A673 (cell line): ENCODE results near the gene MBD3. TPM values are rescaled to one million over a fixed set of nuclear protein-coding genes. Genes with fewer than 3 reads are reported as not detected.

Experiments used
- BruUV-seq: library from RNA; stranded (reverse); fragments of 400-500 nt; replicated peaks from 2 replicates; lab custom pipeline; 2021; lab: Mats Ljungman, UMichigan
- CTCF ChIA-PET: fragments of 300-600 bp; sonication (Branson Sonifier 250); formaldehyde crosslinking; loops from one replicate; lab custom pipeline; 2022; ENCODE audit warnings: antibody characterized with exemption; lab: Charles Lee
- POLR2A ChIA-PET: fragments of 300-600 bp; sonication (Branson Sonifier 250); formaldehyde crosslinking; loops from one replicate; lab custom pipeline; 2022; ENCODE audit warnings: antibody characterized with exemption; ENCODE audit not compliant: low non-redundant PET; lab: Charles Lee
- DNase-seq: peaks from one replicate; pipeline ENCODE4 v3.0.0-alpha.2; 2015; ENCODE audit warnings: low spot score
- H3K27ac ChIP-seq: fragments of 200-600 bp; sonication (generic); 2 replicates; pipeline ENCODE4 v1.5.1; 2016; ENCODE audit warnings: mixed run types, low read depth, mild to moderate bottlenecking, mixed read lengths, antibody characterized with exemption, low read length; ENCODE audit not compliant: poor library complexity, severe bottlenecking
- H3K27me3 ChIP-seq: fragments of 200-600 bp; sonication (generic); replicated peaks from 2 replicates; pipeline ENCODE4 v1.6.1; 2017; ENCODE audit warnings: mixed run types, low read depth, mild to moderate bottlenecking, mixed read lengths, antibody characterized with exemption, low read length; ENCODE audit not compliant: insufficient read depth, poor library complexity
- H3K36me3 ChIP-seq: fragments of 200-600 bp; sonication (generic); 2 replicates; pipeline ENCODE4 v1.6.1; 2016; ENCODE audit warnings: mixed run types, mild to moderate bottlenecking, mixed read lengths, antibody characterized with exemption, low read length; ENCODE audit not compliant: insufficient read depth, poor library complexity, severe bottlenecking
- H3K4me1 ChIP-seq: fragments of 200-600 bp; sonication (generic); 2 replicates; pipeline ENCODE4 v1.6.1; 2017; ENCODE audit warnings: mixed run types, mild to moderate bottlenecking, mixed read lengths, antibody characterized with exemption, low read length; ENCODE audit not compliant: insufficient read depth, poor library complexity, severe bottlenecking
- H3K4me3 ChIP-seq: fragments of 200-600 bp; sonication (generic); 2 replicates; pipeline ENCODE4 v1.5.1; 2016; ENCODE audit warnings: low read depth, mixed run types, mild to moderate bottlenecking, mixed read lengths, low read length; ENCODE audit not compliant: poor library complexity, severe bottlenecking
- H3K9me3 ChIP-seq: fragments of 200-600 bp; sonication (generic); 2 replicates; pipeline ENCODE4 v1.6.1; 2016; ENCODE audit warnings: mixed run types, low read depth, mild to moderate bottlenecking, mixed read lengths, antibody characterized with exemption, low read length; ENCODE audit not compliant: poor library complexity, severe bottlenecking
- EZH2 ChIP-seq: fragments of 200-600 bp; sonication (generic); IDR thresholded peaks from 2 replicates; pipeline ENCODE4 v1.6.1; 2017; ENCODE audit warnings: borderline replicate concordance, low read depth, mild to moderate bottlenecking, mixed read lengths, antibody characterized with exemption, low read length; ENCODE audit not compliant: poor library complexity, severe bottlenecking
- intact Hi-C: fragments of 100-400 bp; cut with micrococcal nuclease; formaldehyde crosslinking; loops from one replicate; pipeline ENCODE4 v1.10.0; 2022; ENCODE audit not compliant: unreplicated experiment
- total RNA-seq: library from RNA; stranded (reverse); gene quantifications from 2 replicates; pipeline ENCODE4 v1.2.3, GENCODE V29; 2021
- TF ChIP-seq, protein P1 (sequence below): fragments of 300-800, 200-600 bp; sonication (generic); conservative IDR thresholded peaks from 2 replicates; pipeline ENCODE4 v1.5.1; 2017; ENCODE audit warnings: low read depth, mild to moderate bottlenecking, antibody characterized with exemption, low read length, moderate library complexity, mixed read lengths

MBD3 gene
- total RNA-seq, 1 experiment from 2014 or later, result 138 TPM

DNA sequence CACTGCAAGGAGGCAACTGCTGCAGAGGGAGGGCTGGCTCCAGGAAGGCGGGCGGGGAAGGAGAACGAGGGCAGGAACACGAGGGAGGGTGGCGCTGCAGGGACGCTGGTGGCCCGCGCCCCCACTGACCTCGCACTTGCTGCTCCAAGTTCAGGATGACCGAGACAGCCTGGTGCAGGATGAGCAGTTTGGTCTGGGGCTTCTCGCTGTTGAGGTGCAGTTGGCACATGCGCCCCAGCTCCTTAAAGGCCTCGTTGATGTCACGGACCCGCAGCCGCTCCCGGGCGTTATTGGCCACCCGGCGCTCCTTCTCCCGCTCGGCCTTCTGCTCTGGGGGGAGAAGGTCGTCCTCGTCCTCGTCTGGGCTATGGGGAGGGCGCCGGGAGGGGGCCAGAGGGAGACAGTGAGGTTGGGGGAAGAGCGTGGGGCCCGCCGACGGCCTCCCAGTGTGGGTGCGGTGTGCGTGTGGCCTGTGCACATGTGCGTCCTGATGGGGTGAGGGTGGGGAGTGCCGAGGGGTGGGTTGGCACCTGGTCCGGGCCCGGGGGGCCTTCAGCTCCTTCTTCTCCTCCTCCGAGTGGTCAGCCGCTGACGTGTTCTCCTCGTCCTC is 22.6 kb upstream of the MBD3 start:
- intact Hi-C loops, result no loop called here
- Histone ChIP-seq H3K27ac (no peak overlapping the region), H3K27me3 (no peaks in the 10 kb centered on the region), H3K9me3 (no peaks in the 10 kb centered on the region), H3K4me3 (no peak overlapping the region), H3K36me3 (peaks cover 90% of the 10 kb centered on the region), H3K4me1 (no peaks in the 10 kb centered on the region)
- TF ChIP-seq EZH2, result no peak
- TF ChIP-seq, protein P1, sequence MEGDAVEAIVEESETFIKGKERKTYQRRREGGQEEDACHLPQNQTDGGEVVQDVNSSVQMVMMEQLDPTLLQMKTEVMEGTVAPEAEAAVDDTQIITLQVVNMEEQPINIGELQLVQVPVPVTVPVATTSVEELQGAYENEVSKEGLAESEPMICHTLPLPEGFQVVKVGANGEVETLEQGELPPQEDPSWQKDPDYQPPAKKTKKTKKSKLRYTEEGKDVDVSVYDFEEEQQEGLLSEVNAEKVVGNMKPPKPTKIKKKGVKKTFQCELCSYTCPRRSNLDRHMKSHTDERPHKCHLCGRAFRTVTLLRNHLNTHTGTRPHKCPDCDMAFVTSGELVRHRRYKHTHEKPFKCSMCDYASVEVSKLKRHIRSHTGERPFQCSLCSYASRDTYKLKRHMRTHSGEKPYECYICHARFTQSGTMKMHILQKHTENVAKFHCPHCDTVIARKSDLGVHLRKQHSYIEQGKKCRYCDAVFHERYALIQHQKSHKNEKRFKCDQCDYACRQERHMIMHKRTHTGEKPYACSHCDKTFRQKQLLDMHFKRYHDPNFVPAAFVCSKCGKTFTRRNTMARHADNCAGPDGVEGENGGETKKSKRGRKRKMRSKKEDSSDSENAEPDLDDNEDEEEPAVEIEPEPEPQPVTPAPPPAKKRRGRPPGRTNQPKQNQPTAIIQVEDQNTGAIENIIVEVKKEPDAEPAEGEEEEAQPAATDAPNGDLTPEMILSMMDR, result no peak
- ChIA-PET POLR2A (interaction anchor here (0.6 kb wide), 1 partner anchor 19 kb away, joined by 3 read pairs; no protein-coding TSS in a partner anchor), CTCF (interaction anchor here (0.5 kb wide), 1 partner anchor 67 kb away, joined by 8 read pairs; no protein-coding TSS in a partner anchor)
- DNase-seq, result no peak
- BruUV-seq, result no TSS peak

DNA sequence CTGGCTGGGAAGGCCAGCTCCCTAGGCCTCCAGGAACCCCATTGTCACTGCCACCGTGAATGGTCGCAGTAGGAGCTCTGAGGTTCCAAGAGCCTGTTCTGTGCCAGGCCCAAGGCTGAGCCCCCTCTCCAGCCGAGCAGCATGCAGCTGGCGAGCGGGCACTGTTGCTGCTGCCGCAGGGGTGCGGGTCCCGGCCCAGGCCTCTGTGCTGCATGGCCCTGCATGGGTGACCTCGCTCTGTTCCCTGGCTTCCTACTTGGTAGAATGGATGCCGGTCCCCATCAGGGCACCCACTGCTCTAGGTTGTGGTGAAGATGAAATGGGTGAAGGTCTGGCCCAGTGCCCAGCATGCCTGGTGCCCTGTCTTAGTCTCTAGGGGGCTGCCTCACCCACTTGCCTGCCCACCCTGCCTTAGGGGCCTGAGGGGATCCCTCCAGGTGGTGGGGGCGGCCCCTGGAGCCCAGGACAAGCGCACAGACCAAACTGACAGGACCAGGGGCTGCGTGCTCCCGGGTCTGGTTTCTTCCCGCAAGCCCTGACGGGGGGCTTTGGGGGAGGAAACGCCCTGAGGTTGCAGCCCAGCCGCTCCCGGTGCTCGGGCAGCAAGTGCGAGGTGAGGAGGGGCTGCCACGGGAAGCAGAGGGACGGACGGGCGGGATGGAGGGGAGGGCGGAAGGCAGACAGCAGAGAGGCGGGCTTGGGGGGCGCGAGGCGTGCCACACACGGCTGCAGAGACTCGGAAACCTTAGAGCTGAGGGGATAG is 21.3 kb upstream of the MBD3 start:
- H3K9me3 ChIP-seq, result no peaks in the 10 kb centered on the region
- TF ChIP-seq, protein P1, result no peak
- TF ChIP-seq EZH2, result no peak
- no peaks in the 10 kb centered on the region for H3K4me1 ChIP-seq
- DNase-seq, result no peak
- H3K4me3 ChIP-seq, result no peak overlapping the region
- ChIA-PET CTCF (no interaction called here), POLR2A (no interaction called here)
- no peaks in the 10 kb centered on the region for H3K27me3 ChIP-seq
- H3K27ac ChIP-seq, result no peak overlapping the region
- H3K36me3 ChIP-seq, result peaks cover 83% of the 10 kb centered on the region
- intact Hi-C loops, result no loop called here
- BruUV-seq, result no TSS peak

DNA sequence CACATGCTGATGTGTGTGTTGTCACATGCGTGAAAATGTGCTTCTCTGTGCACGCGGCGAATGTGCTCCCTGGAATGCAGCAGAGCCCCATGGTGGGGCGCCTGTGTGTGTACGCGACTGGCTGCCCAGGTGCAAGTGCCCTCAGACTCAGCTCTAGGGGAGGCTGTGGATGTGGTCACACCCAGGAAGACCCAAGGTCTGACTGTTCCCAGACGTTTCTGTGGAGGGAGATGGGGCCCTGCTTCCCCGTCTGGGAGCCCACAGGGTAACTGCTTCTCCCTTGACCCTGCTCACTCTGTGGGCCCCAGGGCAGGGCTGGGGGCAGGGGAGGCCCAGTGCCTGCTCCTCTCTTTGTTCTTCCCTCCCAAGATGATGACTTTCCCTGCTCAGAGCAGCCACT is 20.5 kb upstream of the MBD3 start:
- ChIA-PET CTCF (no interaction called here), POLR2A (interaction anchor here (0.8 kb wide), 1 partner anchor 642 kb away, joined by 32 read pairs; no protein-coding TSS in a partner anchor)
- Histone ChIP-seq H3K27ac (no peak overlapping the region), H3K4me1 (no peaks in the 10 kb centered on the region), H3K27me3 (no peaks in the 10 kb centered on the region), H3K36me3 (peaks cover 75% of the 10 kb centered on the region), H3K9me3 (no peaks in the 10 kb centered on the region), H3K4me3 (no peak overlapping the region)
- DNase-seq, result no peak
- no peak for TF ChIP-seq EZH2
- TF ChIP-seq, protein P1, result no peak
- no TSS peak for BruUV-seq
- intact Hi-C loops, result no loop called here
